IgD-negative memory B cell (primary cell): ENCODE results near the gene SELE. TPM values are rescaled to one million over a fixed set of nuclear protein-coding genes. Genes with fewer than 3 reads are reported as not detected.
A peak's percentile ranks its signal among the peaks of the same experiment; 100 is the strongest.

Experiments
- H3K27ac Mint-ChIP-seq, 3 donors: one replicate each; pipeline ENCODE4 v1.8.0; 2020 to 2022; ENCODE audit warnings: mild to moderate bottlenecking in 3 of 3, mixed read lengths in 3 of 3, moderate library complexity in 1 of 3
- H3K27me3 Mint-ChIP-seq: one replicate; pipeline ENCODE4 v1.8.0; 2021; ENCODE audit warnings: mixed read lengths
- H3K36me3 Mint-ChIP-seq: one replicate; pipeline ENCODE4 v1.8.0; 2020; ENCODE audit warnings: mild to moderate bottlenecking, mixed read lengths
- H3K4me1 Mint-ChIP-seq, 3 donors: one replicate each; pipeline ENCODE4 v1.8.0; 2020 to 2022; ENCODE audit warnings: mixed read lengths in 3 of 3, mild to moderate bottlenecking in 1 of 3
- H3K4me3 Mint-ChIP-seq, 4 donors: one replicate each; pipeline ENCODE4 v1.8.0; 2020 to 2022; ENCODE audit warnings: mild to moderate bottlenecking in 4 of 4, mixed read lengths in 4 of 4, moderate library complexity in 3 of 4
- H3K9me3 Mint-ChIP-seq, 3 donors: one replicate each; pipeline ENCODE4 v1.8.0; 2020 to 2021; ENCODE audit warnings: mixed read lengths in 3 of 3, mild to moderate bottlenecking in 1 of 3
- polyA plus RNA-seq: library from polyadenylated mRNA; unstranded; fragments of 300-500 nt; fragmentation: Illumina TruSeq; gene quantifications from one replicate; pipeline ENCODE4 v1.2.3, GENCODE V29; 2021

SELE gene
- polyA plus RNA-seq, 1 donor from 2014 or later, result not detected

DNA sequence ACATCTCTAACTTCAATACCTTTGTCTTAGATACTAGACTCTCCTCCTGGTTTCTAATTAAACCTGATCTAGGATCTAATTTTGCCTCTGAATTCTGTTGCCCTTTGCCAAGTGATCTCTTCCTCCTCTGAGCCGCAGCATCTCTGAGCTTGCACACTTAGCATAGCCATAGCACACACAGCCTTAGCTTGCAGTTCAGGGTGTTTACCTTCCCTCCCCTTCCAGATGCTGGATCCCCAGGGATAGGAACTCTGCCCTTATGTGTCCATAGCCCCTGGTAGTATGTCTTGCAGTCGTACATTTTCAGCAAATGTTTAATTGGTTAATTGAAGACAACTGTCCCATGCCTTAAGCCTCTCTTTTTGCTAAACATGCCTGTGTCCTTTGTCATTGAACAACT, 52.7 kb downstream of the SELE start:
- no peaks in the 10 kb centered on the region for H3K36me3 Mint-ChIP-seq
- H3K4me1 Mint-ChIP-seq, result peaks cover 42 to 50% (median 47%) of the 10 kb centered on the region in 3 donors
- no peaks in the 10 kb centered on the region for H3K9me3 Mint-ChIP-seq
- H3K27me3 Mint-ChIP-seq, result no peaks in the 10 kb centered on the region
- peak overlapping the region in 2 of 3 donors; percentile 91 to 95 for H3K27ac Mint-ChIP-seq
- H3K4me3 Mint-ChIP-seq, result peak overlapping the region in 3 of 4 donors; percentile 73 to 89 (median 74)

DNA sequence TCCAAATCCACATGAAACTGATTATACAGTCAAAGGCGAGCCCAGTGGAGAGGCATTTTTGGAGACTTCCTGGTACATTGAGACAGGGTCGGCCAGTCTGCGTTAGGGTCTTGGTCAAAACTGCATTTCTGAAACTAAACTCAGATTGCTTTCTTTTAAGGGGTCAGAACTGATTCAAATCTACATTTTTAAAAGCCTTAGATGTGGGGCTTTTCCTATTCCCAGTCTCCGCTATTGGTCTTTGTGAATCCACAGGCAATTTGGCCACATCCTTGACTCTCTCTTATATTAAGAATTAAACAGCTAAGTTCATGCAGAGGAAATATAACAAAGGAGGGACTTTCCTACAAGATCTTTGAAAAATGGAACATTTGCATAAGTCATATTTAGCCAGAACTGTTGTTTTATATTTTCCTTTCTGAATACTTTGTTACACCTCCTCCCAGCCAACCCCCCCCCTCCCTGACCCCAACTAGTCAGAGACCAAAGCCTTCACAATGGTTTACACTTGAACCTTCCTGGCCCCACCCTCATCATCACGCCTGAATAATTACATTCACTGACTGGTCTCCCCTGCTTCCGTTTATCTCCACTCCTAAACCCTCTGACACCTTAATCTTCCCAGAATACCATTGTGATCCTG, 53.4 kb downstream of the SELE start:
- H3K27me3 Mint-ChIP-seq, result no peaks in the 10 kb centered on the region

GRCh38 chr1:169679692-169680091, 54.2 kb downstream of the SELE start:
- Mint-ChIP-seq H3K4me1 (peaks cover 52 to 57% (median 56%) of the 10 kb centered on the region in 3 donors), H3K9me3 (no peaks in the 10 kb centered on the region), H3K4me3 (peak overlapping the region in 3 of 4 donors; percentile 15 to 89 (median 74)), H3K36me3 (no peaks in the 10 kb centered on the region), H3K27me3 (no peaks in the 10 kb centered on the region), H3K27ac (peak overlapping the region in 2 of 3 donors; percentile 18 to 76)

More for the DNA sequence above, 53.4 kb downstream of the SELE start:
- H3K4me3 Mint-ChIP-seq, result peak overlapping the region; percentile 18 to 89 (median 74)
- H3K9me3 Mint-ChIP-seq, result no peaks in the 10 kb centered on the region
- peak overlapping the region in 2 of 3 donors; percentile 91 to 95 for H3K27ac Mint-ChIP-seq
- no peaks in the 10 kb centered on the region for H3K36me3 Mint-ChIP-seq
- peaks cover 49 to 57% (median 53%) of the 10 kb centered on the region in 3 donors for H3K4me1 Mint-ChIP-seq

- Mint-ChIP-seq H3K27me3 (no peaks in the 10 kb centered on the region), H3K9me3 (peaks cover 6 to 9% (median 6%) of the 10 kb centered on the region in 3 donors), H3K27ac (peak overlapping the region; percentile 54 to 80 (median 78)), H3K4me3 (peak overlapping the region in 3 of 4 donors; percentile 57 to 85 (median 62)), H3K4me1 (peaks cover 51 to 63% (median 57%) of the 10 kb centered on the region in 3 donors), H3K36me3 (no peaks in the 10 kb centered on the region)
These were observed 57.9 kb downstream of the SELE start for GRCh38 chr1:169676001-169676400.

Other genes with a start within 250 kb of the SELE start
- 0.16 TPM for gene SLC19A2, start 248.1 kb downstream of the SELE start, polyA plus RNA-seq
- gene F5, start 147.6 kb downstream of the SELE start, polyA plus RNA-seq, result 0.51 TPM
- gene SELP, start 104.0 kb downstream of the SELE start, polyA plus RNA-seq, result 2.2 TPM
- 1,261 TPM for gene SELL, start 22.5 kb downstream of the SELE start, polyA plus RNA-seq
- gene METTL18, start 60.8 kb upstream of the SELE start, polyA plus RNA-seq, result 29.2 TPM
- gene SCYL3, start 159.8 kb upstream of the SELE start, polyA plus RNA-seq, result 15.1 TPM